ENCODE measurements around the gene ACTR3.

DNA sequence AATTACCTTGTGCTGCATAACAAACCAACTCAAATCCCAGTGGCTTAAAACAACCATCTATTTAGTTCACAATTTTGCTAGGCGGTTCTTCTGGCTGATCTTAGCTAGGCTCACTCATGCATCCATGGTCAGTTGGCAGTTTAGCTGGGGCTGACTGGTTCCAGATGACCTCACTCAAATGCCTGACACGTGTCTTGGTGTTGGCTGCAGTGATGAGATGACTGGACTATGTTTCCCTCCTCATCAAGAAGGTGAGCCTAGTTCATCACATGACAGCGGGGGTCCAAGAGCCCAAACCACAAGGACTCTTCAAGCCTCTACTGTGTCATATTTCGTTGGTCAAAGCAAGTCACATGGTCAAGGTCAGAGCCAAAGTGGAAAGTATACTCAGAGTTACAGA is 42.7 kb upstream of the ACTR3 start:
- no peak for TF ChIP-seq CTCF (IDR thresholded peaks at IDR 0.05; ENCODE audit: control extremely low read depth in 1 of 3, insufficient read depth in 1 of 3, low read depth in 1 of 3, low read length in 3 of 3)
- TF ChIP-seq SRF (IDR thresholded peaks at IDR 0.05; ENCODE audit: low read depth, low read length): no peak
- TF ChIP-seq, protein P1, sequence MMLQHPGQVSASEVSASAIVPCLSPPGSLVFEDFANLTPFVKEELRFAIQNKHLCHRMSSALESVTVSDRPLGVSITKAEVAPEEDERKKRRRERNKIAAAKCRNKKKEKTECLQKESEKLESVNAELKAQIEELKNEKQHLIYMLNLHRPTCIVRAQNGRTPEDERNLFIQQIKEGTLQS (IDR thresholded peaks at IDR 0.05; ENCODE audit: insufficient read depth, low read depth, low read length): no peak
- no peak for TF ChIP-seq POLR2A (IDR thresholded peaks at IDR 0.05; ENCODE audit: control extremely low read depth in 1 of 2, low read depth in 2 of 2, low read length in 2 of 2)
